A673 (cell line): Measurements from ENCODE around the gene PHF21B.

ENCODE experiments used
- EZH2 ChIP-seq: fragments of 200-600 bp; sonication (generic); IDR thresholded peaks from 2 replicates; pipeline ENCODE4 v1.6.1; 2017; ENCODE audit warnings: borderline replicate concordance, low read depth, mild to moderate bottlenecking, mixed read lengths, antibody characterized with exemption, low read length; ENCODE audit not compliant: poor library complexity, severe bottlenecking
- TF ChIP-seq, protein P1 (sequence below): fragments of 300-800, 200-600 bp; sonication (generic); conservative IDR thresholded peaks from 2 replicates; pipeline ENCODE4 v1.5.1; 2017; ENCODE audit warnings: low read depth, mild to moderate bottlenecking, antibody characterized with exemption, low read length, moderate library complexity, mixed read lengths

DNA sequence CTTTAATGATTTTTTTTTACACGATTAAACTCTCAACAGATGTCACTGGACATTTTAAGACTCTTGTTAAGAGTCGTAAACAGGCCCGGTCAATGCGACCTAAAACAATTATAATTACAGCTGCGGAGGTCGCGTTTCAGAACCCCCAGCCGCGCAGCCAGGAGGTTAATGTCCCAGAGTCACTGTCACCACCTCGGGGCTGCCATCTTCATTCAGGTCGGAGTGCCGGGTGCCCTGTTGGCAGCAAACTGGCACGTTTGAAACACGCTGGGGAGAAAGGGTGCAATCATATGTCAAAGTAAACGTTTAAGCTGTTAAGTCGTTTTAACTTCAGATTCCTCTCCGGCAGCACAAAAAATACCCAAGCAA is 711 bp upstream of the PHF21B start:
- TF ChIP-seq, protein P1, sequence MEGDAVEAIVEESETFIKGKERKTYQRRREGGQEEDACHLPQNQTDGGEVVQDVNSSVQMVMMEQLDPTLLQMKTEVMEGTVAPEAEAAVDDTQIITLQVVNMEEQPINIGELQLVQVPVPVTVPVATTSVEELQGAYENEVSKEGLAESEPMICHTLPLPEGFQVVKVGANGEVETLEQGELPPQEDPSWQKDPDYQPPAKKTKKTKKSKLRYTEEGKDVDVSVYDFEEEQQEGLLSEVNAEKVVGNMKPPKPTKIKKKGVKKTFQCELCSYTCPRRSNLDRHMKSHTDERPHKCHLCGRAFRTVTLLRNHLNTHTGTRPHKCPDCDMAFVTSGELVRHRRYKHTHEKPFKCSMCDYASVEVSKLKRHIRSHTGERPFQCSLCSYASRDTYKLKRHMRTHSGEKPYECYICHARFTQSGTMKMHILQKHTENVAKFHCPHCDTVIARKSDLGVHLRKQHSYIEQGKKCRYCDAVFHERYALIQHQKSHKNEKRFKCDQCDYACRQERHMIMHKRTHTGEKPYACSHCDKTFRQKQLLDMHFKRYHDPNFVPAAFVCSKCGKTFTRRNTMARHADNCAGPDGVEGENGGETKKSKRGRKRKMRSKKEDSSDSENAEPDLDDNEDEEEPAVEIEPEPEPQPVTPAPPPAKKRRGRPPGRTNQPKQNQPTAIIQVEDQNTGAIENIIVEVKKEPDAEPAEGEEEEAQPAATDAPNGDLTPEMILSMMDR: no peak
- TF ChIP-seq EZH2: no peak
